Measurements from ENCODE around the gene PAX5.

PAX5 gene

DNA sequence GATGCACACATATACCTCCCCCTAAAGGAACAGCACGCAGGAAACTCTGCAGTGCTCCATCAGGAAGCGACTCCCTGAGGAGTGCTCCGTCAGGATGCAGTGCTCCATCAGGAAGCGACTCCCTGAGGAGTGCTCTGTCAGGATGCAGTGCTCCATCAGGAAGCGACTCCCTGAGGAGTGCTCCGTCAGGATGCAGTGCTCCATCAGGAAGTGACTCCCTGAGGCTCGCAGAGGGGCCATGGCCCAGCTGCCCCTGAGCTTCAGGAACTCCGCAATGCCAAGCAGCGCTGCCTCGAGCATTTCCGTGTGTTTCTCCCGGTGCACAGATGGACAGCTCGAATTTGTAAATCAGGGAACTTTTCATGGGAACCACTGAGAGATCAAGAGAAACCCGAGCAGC is 88.1 kb downstream of the PAX5 start:
- H3K4me3 ChIP-seq (ENCODE audit: low read depth in 1 of 2, low read length in 2 of 2), result no peak overlapping the region
- no peak overlapping the region for H3K9ac ChIP-seq (ENCODE audit: low read length)
- H3K36me3 ChIP-seq (ENCODE audit: insufficient read depth, low read length), result no peaks in the 10 kb centered on the region
- H3K9me3 ChIP-seq (ENCODE audit: low read length), result no peaks in the 10 kb centered on the region
- no peaks in the 10 kb centered on the region for H3K27me3 ChIP-seq (ENCODE audit: control insufficient read depth in 1 of 2, insufficient read depth in 2 of 2, low read length in 2 of 2)
- no peaks in the 10 kb centered on the region for H3K4me1 ChIP-seq (ENCODE audit: insufficient read depth, low read length)
- H3K27ac ChIP-seq (ENCODE audit: low read depth, low read length), result no peak overlapping the region

- no peaks in the 10 kb centered on the region for H3K4me1 ChIP-seq (ENCODE audit: insufficient read depth, low read length)
- no peak overlapping the region for H3K4me3 ChIP-seq (ENCODE audit: low read depth in 1 of 2, low read length in 2 of 2)
- H3K9ac ChIP-seq (ENCODE audit: low read length), result no peak overlapping the region
- no peaks in the 10 kb centered on the region for H3K36me3 ChIP-seq (ENCODE audit: insufficient read depth, low read length)
- H3K9me3 ChIP-seq (ENCODE audit: low read length), result no peaks in the 10 kb centered on the region
- no peak overlapping the region for H3K27ac ChIP-seq (ENCODE audit: low read depth, low read length)
- H3K27me3 ChIP-seq (ENCODE audit: control insufficient read depth in 1 of 2, insufficient read depth in 2 of 2, low read length in 2 of 2), result peaks cover 0 to 9% of the 10 kb centered on the region in 2 donors
Measured at GRCh38 chr9:36942891-36943290, 91.2 kb downstream of the PAX5 start.

GRCh38 chr9:36941441-36941840 is 92.6 kb downstream of the PAX5 start:
- Histone ChIP-seq H3K27ac (ENCODE audit: low read depth, low read length) (no peak overlapping the region), H3K9ac (ENCODE audit: low read length) (no peak overlapping the region)

DNA sequence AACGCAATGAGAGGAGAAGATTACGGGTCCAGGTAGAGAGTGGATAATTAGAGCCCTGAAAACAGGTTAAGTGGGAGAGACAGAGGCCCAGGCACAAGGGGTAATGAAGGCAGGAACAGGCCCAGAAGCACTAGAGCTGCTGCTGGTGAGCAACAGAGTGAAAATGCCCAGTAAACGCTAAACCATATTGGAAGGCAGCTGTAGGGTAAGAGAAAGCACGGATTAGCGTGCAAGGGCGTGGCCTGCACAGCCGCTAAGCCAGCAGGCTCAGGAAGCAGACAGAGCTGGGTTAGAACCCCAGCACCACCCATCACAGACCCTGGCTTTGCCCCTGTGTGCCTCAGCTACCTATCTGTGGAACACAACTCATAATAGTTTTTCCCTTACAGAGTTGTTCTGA is 93.2 kb downstream of the PAX5 start:
- no peaks in the 10 kb centered on the region for H3K36me3 ChIP-seq (ENCODE audit: insufficient read depth, low read length)
- H3K9me3 ChIP-seq (ENCODE audit: low read length), result no peaks in the 10 kb centered on the region
- H3K4me3 ChIP-seq (ENCODE audit: low read depth in 1 of 2, low read length in 2 of 2), result no peak overlapping the region
- no peak overlapping the region for H3K9ac ChIP-seq (ENCODE audit: low read length)
- H3K4me1 ChIP-seq (ENCODE audit: insufficient read depth, low read length), result no peaks in the 10 kb centered on the region
- no peak overlapping the region for H3K27ac ChIP-seq (ENCODE audit: low read depth, low read length)
- peaks cover 0 to 9% of the 10 kb centered on the region in 2 donors for H3K27me3 ChIP-seq (ENCODE audit: control insufficient read depth in 1 of 2, insufficient read depth in 2 of 2, low read length in 2 of 2)

More at GRCh38 chr9:36941441-36941840, 92.6 kb downstream of the PAX5 start:
- Histone ChIP-seq H3K36me3 (ENCODE audit: insufficient read depth, low read length) (no peaks in the 10 kb centered on the region), H3K27me3 (ENCODE audit: control insufficient read depth in 1 of 2, insufficient read depth in 2 of 2, low read length in 2 of 2) (peaks cover 0 to 9% of the 10 kb centered on the region in 2 donors), H3K4me3 (ENCODE audit: low read depth in 1 of 2, low read length in 2 of 2) (no peak overlapping the region), H3K4me1 (ENCODE audit: insufficient read depth, low read length) (no peaks in the 10 kb centered on the region), H3K9me3 (ENCODE audit: low read length) (no peaks in the 10 kb centered on the region)

GRCh38 chr9:36940500-36940853 is 93.6 kb downstream of the PAX5 start:
- no peak overlapping the region for H3K4me3 ChIP-seq (ENCODE audit: low read depth in 1 of 2, low read length in 2 of 2)
- H3K27ac ChIP-seq (ENCODE audit: low read depth, low read length), result no peak overlapping the region
- no peak overlapping the region for H3K9ac ChIP-seq (ENCODE audit: low read length)
- no peaks in the 10 kb centered on the region for H3K9me3 ChIP-seq (ENCODE audit: low read length)
- H3K36me3 ChIP-seq (ENCODE audit: insufficient read depth, low read length), result no peaks in the 10 kb centered on the region
- no peaks in the 10 kb centered on the region for H3K4me1 ChIP-seq (ENCODE audit: insufficient read depth, low read length)
- peaks cover 0 to 9% of the 10 kb centered on the region in 2 donors for H3K27me3 ChIP-seq (ENCODE audit: control insufficient read depth in 1 of 2, insufficient read depth in 2 of 2, low read length in 2 of 2)

DNA sequence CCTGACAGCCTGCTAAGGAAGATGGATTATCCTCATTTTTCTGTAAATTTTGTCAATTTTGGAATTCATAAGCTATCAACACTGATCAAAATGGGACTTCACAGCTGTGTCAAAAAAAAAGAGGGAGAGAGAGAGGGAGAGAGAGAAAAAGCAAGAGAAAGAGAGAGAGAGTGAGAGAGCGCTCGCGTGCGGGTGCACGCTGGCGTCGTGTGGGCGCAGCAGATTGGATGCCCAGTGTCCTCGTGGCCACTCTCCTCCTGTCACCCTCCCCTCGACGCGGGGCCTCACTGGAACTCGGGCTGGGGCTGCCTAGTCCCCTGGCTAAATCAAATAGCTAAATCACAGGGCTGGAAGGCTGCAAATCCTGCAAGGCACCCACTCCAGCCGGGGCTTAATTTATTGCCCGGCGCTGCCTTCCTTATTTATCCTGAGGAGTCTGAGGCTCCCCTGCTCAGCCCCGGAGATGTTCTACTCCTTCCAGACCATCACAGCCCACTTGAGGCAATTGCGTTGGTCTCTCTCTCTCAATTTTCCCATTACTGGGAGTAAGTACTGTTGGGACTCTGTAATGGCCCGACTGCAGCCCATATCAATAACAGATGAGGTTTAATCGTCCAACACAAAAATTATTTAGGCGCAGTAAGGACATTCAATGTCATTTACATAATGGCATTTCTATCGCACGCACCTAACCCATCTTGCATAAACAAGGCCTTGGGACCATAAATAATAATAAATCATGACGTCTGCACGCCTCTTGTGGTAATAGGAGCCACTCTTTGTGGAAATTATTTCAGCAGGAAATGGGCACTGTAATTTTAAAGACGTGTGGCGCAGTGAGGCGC is 94.2 kb downstream of the PAX5 start:
- no peak overlapping the region for H3K9ac ChIP-seq (ENCODE audit: low read length)
- H3K4me1 ChIP-seq (ENCODE audit: insufficient read depth, low read length), result no peaks in the 10 kb centered on the region
- H3K27me3 ChIP-seq (ENCODE audit: control insufficient read depth in 1 of 2, insufficient read depth in 2 of 2, low read length in 2 of 2), result peaks cover 0 to 9% of the 10 kb centered on the region in 2 donors
- no peaks in the 10 kb centered on the region for H3K36me3 ChIP-seq (ENCODE audit: insufficient read depth, low read length)
- H3K27ac ChIP-seq (ENCODE audit: low read depth, low read length), result no peak overlapping the region
- no peak overlapping the region for H3K4me3 ChIP-seq (ENCODE audit: low read depth in 1 of 2, low read length in 2 of 2)
- no peaks in the 10 kb centered on the region for H3K9me3 ChIP-seq (ENCODE audit: low read length)

DNA sequence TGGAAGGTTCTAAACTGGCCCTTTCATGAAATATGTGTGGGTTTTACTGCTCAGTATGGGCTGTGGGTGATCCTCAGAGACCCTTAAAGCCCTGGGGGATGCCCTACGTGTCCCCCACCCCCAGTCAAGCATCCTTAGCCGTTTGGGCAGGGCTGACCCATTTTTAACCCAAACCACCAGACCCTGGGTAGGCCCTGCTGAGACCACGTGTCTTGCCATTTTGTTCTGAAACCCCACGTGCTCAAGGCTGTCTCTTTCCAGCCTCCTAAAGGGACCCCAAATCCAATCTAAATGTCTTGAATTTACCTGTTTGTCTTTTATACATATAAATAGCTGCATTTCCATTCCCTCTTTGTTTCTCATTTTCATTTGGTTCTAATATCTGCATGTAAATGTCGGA is 94.9 kb downstream of the PAX5 start:
- Histone ChIP-seq H3K4me1 (ENCODE audit: insufficient read depth, low read length) (no peaks in the 10 kb centered on the region), H3K36me3 (ENCODE audit: insufficient read depth, low read length) (no peaks in the 10 kb centered on the region), H3K4me3 (ENCODE audit: low read depth in 1 of 2, low read length in 2 of 2) (no peak overlapping the region), H3K9ac (ENCODE audit: low read length) (no peak overlapping the region), H3K27me3 (ENCODE audit: control insufficient read depth in 1 of 2, insufficient read depth in 2 of 2, low read length in 2 of 2) (peaks cover 0 to 9% of the 10 kb centered on the region in 2 donors), H3K27ac (ENCODE audit: low read depth, low read length) (no peak overlapping the region), H3K9me3 (ENCODE audit: low read length) (no peaks in the 10 kb centered on the region)

DNA sequence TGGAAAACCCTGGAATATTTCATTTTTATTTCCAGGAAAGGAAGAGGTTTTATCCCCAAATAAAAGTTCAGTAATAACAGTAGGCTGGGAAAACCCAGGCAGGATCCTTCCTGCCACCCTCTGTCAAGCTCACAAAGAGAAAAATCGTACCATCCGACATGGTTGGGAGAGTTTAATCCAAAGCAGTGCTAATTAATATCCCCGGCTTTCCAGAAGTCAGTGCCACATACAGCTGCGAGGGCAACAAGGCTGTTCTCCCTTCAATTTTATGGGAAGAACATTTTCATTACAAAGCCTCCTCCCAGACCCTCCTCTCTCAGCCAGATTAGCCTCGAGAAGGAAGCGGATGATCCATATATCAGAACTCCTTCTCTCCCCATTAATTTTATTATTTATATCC is 95.5 kb downstream of the PAX5 start:
- Histone ChIP-seq H3K27ac (ENCODE audit: low read depth, low read length) (no peak overlapping the region), H3K36me3 (ENCODE audit: insufficient read depth, low read length) (no peaks in the 10 kb centered on the region), H3K27me3 (ENCODE audit: control insufficient read depth in 1 of 2, insufficient read depth in 2 of 2, low read length in 2 of 2) (peaks cover 0 to 9% of the 10 kb centered on the region in 2 donors)

DNA sequence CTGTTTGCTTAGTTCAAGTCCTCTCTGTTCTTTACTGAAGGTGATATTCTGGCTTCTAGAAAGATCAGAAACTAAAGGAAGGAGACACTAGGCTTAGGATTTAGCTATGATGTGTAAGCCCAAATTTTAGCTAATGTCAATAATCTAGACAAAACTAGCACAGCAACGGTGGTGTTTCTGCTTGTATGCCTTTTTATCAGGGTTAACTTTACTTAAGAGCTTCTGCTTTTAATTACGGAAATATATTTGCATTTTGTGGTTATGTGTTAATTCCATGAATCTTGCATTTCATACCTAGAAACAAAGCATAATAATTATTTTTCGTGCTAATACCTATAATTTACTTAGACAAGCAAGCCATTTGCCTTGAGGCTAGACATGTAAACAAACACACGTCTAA is 96.1 kb downstream of the PAX5 start:
- Histone ChIP-seq H3K9ac (ENCODE audit: low read length) (no peak overlapping the region), H3K36me3 (ENCODE audit: insufficient read depth, low read length) (no peaks in the 10 kb centered on the region), H3K27me3 (ENCODE audit: control insufficient read depth in 1 of 2, insufficient read depth in 2 of 2, low read length in 2 of 2) (peaks cover 0 to 9% of the 10 kb centered on the region in 2 donors), H3K9me3 (ENCODE audit: low read length) (no peaks in the 10 kb centered on the region), H3K4me1 (ENCODE audit: insufficient read depth, low read length) (no peaks in the 10 kb centered on the region), H3K27ac (ENCODE audit: low read depth, low read length) (no peak overlapping the region), H3K4me3 (ENCODE audit: low read depth in 1 of 2, low read length in 2 of 2) (no peak overlapping the region)

More for the DNA sequence above, 95.5 kb downstream of the PAX5 start:
- H3K4me3 ChIP-seq (ENCODE audit: low read depth in 1 of 2, low read length in 2 of 2), result no peak overlapping the region
- no peak overlapping the region for H3K9ac ChIP-seq (ENCODE audit: low read length)
- H3K9me3 ChIP-seq (ENCODE audit: low read length), result no peaks in the 10 kb centered on the region
- no peaks in the 10 kb centered on the region for H3K4me1 ChIP-seq (ENCODE audit: insufficient read depth, low read length)

- peaks cover 0 to 9% of the 10 kb centered on the region in 2 donors for H3K27me3 ChIP-seq (ENCODE audit: control insufficient read depth in 1 of 2, insufficient read depth in 2 of 2, low read length in 2 of 2)
- H3K4me3 ChIP-seq (ENCODE audit: low read depth in 1 of 2, low read length in 2 of 2), result no peak overlapping the region
- no peaks in the 10 kb centered on the region for H3K4me1 ChIP-seq (ENCODE audit: insufficient read depth, low read length)
- no peaks in the 10 kb centered on the region for H3K36me3 ChIP-seq (ENCODE audit: insufficient read depth, low read length)
- no peak overlapping the region for H3K27ac ChIP-seq (ENCODE audit: low read depth, low read length)
- H3K9ac ChIP-seq (ENCODE audit: low read length), result no peak overlapping the region
- peaks cover under 1% of the 10 kb centered on the region for H3K9me3 ChIP-seq (ENCODE audit: low read length)
Measured at GRCh38 chr9:36937346-36937745, 96.7 kb downstream of the PAX5 start.

GRCh38 chr9:36936498-36936831 is 97.6 kb downstream of the PAX5 start:
- Histone ChIP-seq H3K9me3 (ENCODE audit: low read length) (peaks cover 3% of the 10 kb centered on the region), H3K4me3 (ENCODE audit: low read depth in 1 of 2, low read length in 2 of 2) (no peak overlapping the region), H3K4me1 (ENCODE audit: insufficient read depth, low read length) (no peaks in the 10 kb centered on the region), H3K36me3 (ENCODE audit: insufficient read depth, low read length) (no peaks in the 10 kb centered on the region), H3K27me3 (ENCODE audit: control insufficient read depth in 1 of 2, insufficient read depth in 2 of 2, low read length in 2 of 2) (peaks cover 0 to 9% of the 10 kb centered on the region in 2 donors), H3K9ac (ENCODE audit: low read length) (no peak overlapping the region), H3K27ac (ENCODE audit: low read depth, low read length) (no peak overlapping the region)

Measured in muscle layer of colon (tissue), 2 donors.